HEK293 (cell line): ENCODE measurements around the gene COLQ.

Source experiments
- CTCF ChIA-PET: fragments of 350-600 bp; formaldehyde crosslinking; extraction: SDS; loops from one replicate; lab custom pipeline; 2021; ENCODE audit warnings: antibody characterized with exemption; lab: Yijun Ruan, JAX
- POLR2A ChIA-PET: fragments of 300-600 bp; formaldehyde crosslinking; extraction: SDS; loops from one replicate; lab custom pipeline; 2020; ENCODE audit warnings: antibody characterized with exemption, inconsistent platforms; lab: Yijun Ruan, JAX
- H3K27ac ChIP-seq: fragments of 200-500 bp; sonication (Bioruptor generic); 2 replicates; pipeline ENCODE4 v1.5.1; 2014; ENCODE audit warnings: low read depth, low read length, control low read depth, inconsistent platforms; ENCODE audit errors: extremely low read depth
- H3K36me3 ChIP-seq, 2 experiments: fragments of 200-500 bp in 1 of 2; sonication (Bioruptor generic) in 1 of 2; 1 replicate in 1 of 2; 2 replicates in 1 of 2; pipeline ENCODE4 v1.5.1; 2014 to 2017; ENCODE audit warnings: inconsistent platforms in 2 of 2, low read length in 2 of 2; ENCODE audit not compliant: control insufficient read depth in 2 of 2, insufficient read depth in 1 of 2
- H3K4me1 ChIP-seq: fragments of 200-500 bp; sonication (Bioruptor generic); 2 replicates; pipeline ENCODE4 v1.5.1; 2014; ENCODE audit warnings: mild to moderate bottlenecking, low read length, inconsistent platforms; ENCODE audit not compliant: control insufficient read depth, insufficient read depth
- H3K4me3 ChIP-seq: 2 replicates; pipeline ENCODE4 v1.5.1; 2011; ENCODE audit warnings: low read depth, mild to moderate bottlenecking, control low read depth, low read length, moderate library complexity
- H3K9me3 ChIP-seq: fragments of 200-500 bp; sonication (Bioruptor generic); 2 replicates; pipeline ENCODE4 v1.5.1; 2014; ENCODE audit warnings: low read depth, low read length, inconsistent platforms; ENCODE audit not compliant: control insufficient read depth, insufficient read depth
- GLIS1 ChIP-seq: fragments of 450-650 bp; formaldehyde crosslinking; IDR thresholded peaks from 2 replicates; pipeline ENCODE4 v1.5.1; 2016; ENCODE audit warnings: missing biosample characterization, missing genetic modification characterization
- GLIS2 ChIP-seq: fragments of 450-650 bp; formaldehyde crosslinking; IDR thresholded peaks from 2 replicates; pipeline ENCODE4 v1.5.1; 2016; ENCODE audit warnings: missing biosample characterization, missing genetic modification characterization
- MZF1 ChIP-seq: fragments of 450-650 bp; formaldehyde crosslinking; IDR thresholded peaks from 2 replicates; pipeline ENCODE4 v1.5.1; 2017; ENCODE audit warnings: missing biosample characterization, missing genetic modification characterization, borderline replicate concordance
- PRDM1 ChIP-seq: fragments of 450-650 bp; formaldehyde crosslinking; IDR thresholded peaks from 2 replicates; pipeline ENCODE4; 2016; ENCODE audit warnings: missing biosample characterization, missing genetic modification characterization
- REPIN1 ChIP-seq: fragments of 450-650 bp; formaldehyde crosslinking; IDR thresholded peaks from 2 replicates; pipeline ENCODE4 v1.5.1; 2017; ENCODE audit warnings: missing biosample characterization, missing genetic modification characterization, low read depth
- SCRT1 ChIP-seq: fragments of 450-650 bp; formaldehyde crosslinking; IDR thresholded peaks from 2 replicates; pipeline ENCODE4 v1.5.1; 2016; ENCODE audit warnings: missing biosample characterization, missing genetic modification characterization, borderline replicate concordance
- ZNF121 ChIP-seq: fragments of 450-650 bp; formaldehyde crosslinking; IDR thresholded peaks from 2 replicates; pipeline ENCODE4 v1.5.1; 2016; ENCODE audit warnings: missing biosample characterization, missing genetic modification characterization
- ZNF146 ChIP-seq: fragments of 450-650 bp; formaldehyde crosslinking; IDR thresholded peaks from 2 replicates; pipeline ENCODE4 v1.5.1; 2016; ENCODE audit warnings: missing biosample characterization, missing genetic modification characterization
- ZNF174 ChIP-seq: fragments of 450-650 bp; formaldehyde crosslinking; IDR thresholded peaks from 2 replicates; pipeline ENCODE4 v1.5.0; 2017; ENCODE audit warnings: missing biosample characterization, mild to moderate bottlenecking, missing genetic modification characterization
- ZNF211 ChIP-seq: fragments of 450-650 bp; formaldehyde crosslinking; IDR thresholded peaks from 2 replicates; pipeline ENCODE4 v1.5.1; 2016; ENCODE audit warnings: low read depth, missing biosample characterization, missing genetic modification characterization
- ZNF239 ChIP-seq: fragments of 450-650 bp; formaldehyde crosslinking; IDR thresholded peaks from 2 replicates; pipeline ENCODE4 v1.5.1; 2016; ENCODE audit warnings: missing biosample characterization, missing genetic modification characterization
- ZNF473 ChIP-seq: fragments of 450-650 bp; formaldehyde crosslinking; IDR thresholded peaks from 2 replicates; pipeline ENCODE4 v1.5.1; 2017; ENCODE audit warnings: missing biosample characterization, missing genetic modification characterization
- ZNF560 ChIP-seq: fragments of 450-650 bp; formaldehyde crosslinking; IDR thresholded peaks from 2 replicates; pipeline ENCODE4 v1.5.1; 2017; ENCODE audit warnings: missing biosample characterization, missing genetic modification characterization, borderline replicate concordance
- ZNF610 ChIP-seq: fragments of 450-650 bp; formaldehyde crosslinking; IDR thresholded peaks from 2 replicates; pipeline ENCODE4 v1.5.1; 2016; ENCODE audit warnings: missing biosample characterization, missing genetic modification characterization, borderline replicate concordance
- ZNF624 ChIP-seq: fragments of 450-650 bp; formaldehyde crosslinking; IDR thresholded peaks from 2 replicates; pipeline ENCODE4 v1.5.1; 2017; ENCODE audit warnings: missing biosample characterization, missing genetic modification characterization
- ZNF626 ChIP-seq: fragments of 450-650 bp; sonication (Bioruptor Pico); formaldehyde crosslinking; IDR thresholded peaks from 2 replicates; pipeline ENCODE4 v1.5.1; 2018; ENCODE audit warnings: missing biosample characterization, missing genetic modification characterization, inconsistent platforms
- ZNF654 ChIP-seq: fragments of 450-650 bp; formaldehyde crosslinking; IDR thresholded peaks from 2 replicates; pipeline ENCODE4 v1.5.1; 2016; ENCODE audit warnings: low read depth, missing biosample characterization, missing genetic modification characterization
- ZNF660 ChIP-seq: fragments of 450-650 bp; IDR thresholded peaks from 2 replicates; pipeline ENCODE4 v1.5.1; 2018; ENCODE audit warnings: missing biosample characterization, mild to moderate bottlenecking, missing genetic modification characterization
- ZNF747 ChIP-seq: fragments of 450-650 bp; formaldehyde crosslinking; IDR thresholded peaks from 2 replicates; pipeline ENCODE4 v1.5.1; 2016; ENCODE audit warnings: missing biosample characterization, missing genetic modification characterization
- ZNF791 ChIP-seq: fragments of 450-650 bp; formaldehyde crosslinking; IDR thresholded peaks from 2 replicates; pipeline ENCODE4 v1.5.1; 2016; ENCODE audit warnings: missing biosample characterization, missing genetic modification characterization
- ZSCAN16 ChIP-seq: fragments of 450-650 bp; formaldehyde crosslinking; IDR thresholded peaks from 2 replicates; pipeline ENCODE4 v1.5.1; 2016; ENCODE audit warnings: missing biosample characterization, missing genetic modification characterization
- TF ChIP-seq, protein P1 (sequence below): fragments of 450-650 bp; formaldehyde crosslinking; IDR thresholded peaks from 2 replicates; pipeline ENCODE4 v1.5.1; 2016; ENCODE audit warnings: missing biosample characterization, missing genetic modification characterization
- TF ChIP-seq, protein P2 (sequence below): fragments of 450-650 bp; formaldehyde crosslinking; IDR thresholded peaks from 2 replicates; pipeline ENCODE4 v1.5.1; 2017; ENCODE audit warnings: missing biosample characterization, missing genetic modification characterization
- TF ChIP-seq, protein P3 (sequence below): fragments of 450-650 bp; formaldehyde crosslinking; IDR thresholded peaks from 2 replicates; pipeline ENCODE4 v1.5.1; 2016; ENCODE audit warnings: missing biosample characterization, missing genetic modification characterization

The COLQ gene

DNA sequence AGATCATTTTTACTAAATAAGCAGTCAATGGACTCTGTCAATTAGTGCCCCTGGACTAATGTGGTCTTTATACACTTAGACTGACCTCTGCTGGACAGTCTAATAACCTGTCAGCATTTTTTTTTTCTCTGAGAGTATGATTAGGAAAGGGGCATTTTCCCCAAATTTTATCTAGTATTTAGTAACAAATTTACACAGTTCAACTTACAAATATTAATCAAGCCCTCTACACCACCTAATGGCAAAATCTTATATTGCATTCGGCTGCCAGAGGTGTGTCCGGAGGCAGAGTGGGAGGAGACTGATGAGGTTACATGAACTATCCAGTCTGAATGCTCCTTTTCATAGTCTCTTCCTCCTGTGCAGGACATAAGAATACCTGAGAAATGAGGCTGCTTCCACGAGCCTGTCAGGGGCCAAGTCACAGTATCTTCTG lies 36.0 kb upstream of the COLQ start:
- ChIA-PET CTCF (interaction anchor here (0.7 to 2.3 kb wide), 20 partner anchors 11 to 956 kb away, joined by 3 to 13 read pairs (median 3); partner anchors contain the start of genes EAF1 and METTL6), POLR2A (no interaction called here)
- TF ChIP-seq ZNF211 (tag by site-specific recombination) (no peak), REPIN1 (tag by site-specific recombination) (no peak), ZNF624 (tag by site-specific recombination) (no peak), ZNF610 (tag by site-specific recombination) (no peak), ZNF654 (tag by site-specific recombination) (peak; percentile 67), ZNF473 (tag by site-specific recombination) (no peak), ZNF747 (tag by site-specific recombination) (no peak), ZNF560 (no peak), MZF1 (tag by site-specific recombination) (no peak), ZNF626 (tag by site-specific recombination) (no peak), ZNF239 (tag by site-specific recombination) (no peak)
- TF ChIP-seq, protein P1, sequence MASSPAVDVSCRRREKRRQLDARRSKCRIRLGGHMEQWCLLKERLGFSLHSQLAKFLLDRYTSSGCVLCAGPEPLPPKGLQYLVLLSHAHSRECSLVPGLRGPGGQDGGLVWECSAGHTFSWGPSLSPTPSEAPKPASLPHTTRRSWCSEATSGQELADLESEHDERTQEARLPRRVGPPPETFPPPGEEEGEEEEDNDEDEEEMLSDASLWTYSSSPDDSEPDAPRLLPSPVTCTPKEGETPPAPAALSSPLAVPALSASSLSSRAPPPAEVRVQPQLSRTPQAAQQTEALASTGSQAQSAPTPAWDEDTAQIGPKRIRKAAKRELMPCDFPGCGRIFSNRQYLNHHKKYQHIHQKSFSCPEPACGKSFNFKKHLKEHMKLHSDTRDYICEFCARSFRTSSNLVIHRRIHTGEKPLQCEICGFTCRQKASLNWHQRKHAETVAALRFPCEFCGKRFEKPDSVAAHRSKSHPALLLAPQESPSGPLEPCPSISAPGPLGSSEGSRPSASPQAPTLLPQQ: no peak
- TF ChIP-seq, protein P2, sequence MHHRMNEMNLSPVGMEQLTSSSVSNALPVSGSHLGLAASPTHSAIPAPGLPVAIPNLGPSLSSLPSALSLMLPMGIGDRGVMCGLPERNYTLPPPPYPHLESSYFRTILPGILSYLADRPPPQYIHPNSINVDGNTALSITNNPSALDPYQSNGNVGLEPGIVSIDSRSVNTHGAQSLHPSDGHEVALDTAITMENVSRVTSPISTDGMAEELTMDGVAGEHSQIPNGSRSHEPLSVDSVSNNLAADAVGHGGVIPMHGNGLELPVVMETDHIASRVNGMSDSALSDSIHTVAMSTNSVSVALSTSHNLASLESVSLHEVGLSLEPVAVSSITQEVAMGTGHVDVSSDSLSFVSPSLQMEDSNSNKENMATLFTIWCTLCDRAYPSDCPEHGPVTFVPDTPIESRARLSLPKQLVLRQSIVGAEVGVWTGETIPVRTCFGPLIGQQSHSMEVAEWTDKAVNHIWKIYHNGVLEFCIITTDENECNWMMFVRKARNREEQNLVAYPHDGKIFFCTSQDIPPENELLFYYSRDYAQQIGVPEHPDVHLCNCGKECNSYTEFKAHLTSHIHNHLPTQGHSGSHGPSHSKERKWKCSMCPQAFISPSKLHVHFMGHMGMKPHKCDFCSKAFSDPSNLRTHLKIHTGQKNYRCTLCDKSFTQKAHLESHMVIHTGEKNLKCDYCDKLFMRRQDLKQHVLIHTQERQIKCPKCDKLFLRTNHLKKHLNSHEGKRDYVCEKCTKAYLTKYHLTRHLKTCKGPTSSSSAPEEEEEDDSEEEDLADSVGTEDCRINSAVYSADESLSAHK (tag by site-specific recombination): no peak
- TF ChIP-seq, protein P3, sequence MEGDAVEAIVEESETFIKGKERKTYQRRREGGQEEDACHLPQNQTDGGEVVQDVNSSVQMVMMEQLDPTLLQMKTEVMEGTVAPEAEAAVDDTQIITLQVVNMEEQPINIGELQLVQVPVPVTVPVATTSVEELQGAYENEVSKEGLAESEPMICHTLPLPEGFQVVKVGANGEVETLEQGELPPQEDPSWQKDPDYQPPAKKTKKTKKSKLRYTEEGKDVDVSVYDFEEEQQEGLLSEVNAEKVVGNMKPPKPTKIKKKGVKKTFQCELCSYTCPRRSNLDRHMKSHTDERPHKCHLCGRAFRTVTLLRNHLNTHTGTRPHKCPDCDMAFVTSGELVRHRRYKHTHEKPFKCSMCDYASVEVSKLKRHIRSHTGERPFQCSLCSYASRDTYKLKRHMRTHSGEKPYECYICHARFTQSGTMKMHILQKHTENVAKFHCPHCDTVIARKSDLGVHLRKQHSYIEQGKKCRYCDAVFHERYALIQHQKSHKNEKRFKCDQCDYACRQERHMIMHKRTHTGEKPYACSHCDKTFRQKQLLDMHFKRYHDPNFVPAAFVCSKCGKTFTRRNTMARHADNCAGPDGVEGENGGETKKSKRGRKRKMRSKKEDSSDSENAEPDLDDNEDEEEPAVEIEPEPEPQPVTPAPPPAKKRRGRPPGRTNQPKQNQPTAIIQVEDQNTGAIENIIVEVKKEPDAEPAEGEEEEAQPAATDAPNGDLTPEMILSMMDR (tag by site-specific recombination): peak; percentile 45
- peaks cover 3 to 27% of the 10 kb centered on the region in 2 experiments; a peak in 2 of 3 replicates for H3K36me3 ChIP-seq
- H3K27ac ChIP-seq: no peak overlapping the region
- H3K4me1 ChIP-seq: no peaks in the 10 kb centered on the region
- H3K4me3 ChIP-seq: no peak overlapping the region
- no peaks in the 10 kb centered on the region for H3K9me3 ChIP-seq

DNA sequence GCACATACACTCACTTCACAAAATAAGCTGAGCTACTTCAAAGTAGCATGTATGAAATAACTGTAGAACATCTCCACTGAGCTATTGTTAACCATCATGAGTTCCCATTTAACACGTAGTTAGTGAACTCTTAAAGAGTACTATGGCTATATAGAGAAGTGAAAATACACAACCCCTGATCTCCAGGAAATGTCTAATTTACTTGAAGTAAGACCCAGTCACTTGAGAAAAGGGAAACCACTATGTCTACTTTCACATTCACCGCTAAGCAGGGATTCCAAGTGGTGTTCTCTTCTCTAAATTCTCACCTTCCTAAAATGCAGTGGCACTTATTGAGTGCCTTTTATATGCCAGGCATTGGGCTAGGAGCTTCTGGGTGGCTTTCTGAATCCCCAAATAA lies 35.0 kb upstream of the COLQ start:
- H3K9me3 ChIP-seq: no peaks in the 10 kb centered on the region
- H3K36me3 ChIP-seq: peaks cover 3 to 19% of the 10 kb centered on the region in 2 experiments; a peak in 2 of 3 replicates
- no peaks in the 10 kb centered on the region for H3K4me1 ChIP-seq
- ChIA-PET CTCF (interaction anchor here (0.5 to 2.3 kb wide), 18 partner anchors 10 to 630 kb away, joined by 3 to 13 read pairs (median 4); partner anchors contain the start of genes EAF1 and METTL6), POLR2A (no interaction called here)
- no peak for TF ChIP-seq ZNF660 (tag by site-specific recombination)
- TF ChIP-seq PRDM1 (tag by site-specific recombination): 0 out of 2 replicates have a peak, but pooled peaks have one; percentile 9
- no peak overlapping the region for H3K4me3 ChIP-seq
- H3K27ac ChIP-seq: no peak overlapping the region

DNA sequence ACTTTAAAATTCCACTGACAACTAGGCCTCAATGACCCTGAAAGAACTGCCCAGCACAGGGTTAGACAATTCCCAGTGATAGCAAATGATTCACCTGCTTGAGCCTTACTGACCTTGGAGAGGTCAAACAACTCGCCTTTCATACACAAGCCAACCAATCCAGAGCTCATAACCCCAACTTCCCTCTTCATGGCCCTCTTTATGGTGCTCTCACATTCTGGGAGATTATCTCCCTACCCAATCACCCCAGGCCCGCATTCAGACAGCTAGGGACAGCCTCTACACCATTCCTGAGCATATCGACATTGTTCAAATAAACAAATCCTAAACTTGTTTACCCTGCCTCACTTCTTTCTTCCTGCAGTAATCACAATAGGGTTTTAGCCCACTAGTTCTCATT lies 32.2 kb upstream of the COLQ start:
- H3K4me1 ChIP-seq: no peaks in the 10 kb centered on the region
- no peak for TF ChIP-seq GLIS1 (tag by site-specific recombination)
- no peak for TF ChIP-seq ZNF121
- no peak for TF ChIP-seq ZNF791 (tag by site-specific recombination)
- TF ChIP-seq, protein P2 (tag by site-specific recombination): no peak
- no peak for TF ChIP-seq GLIS2
- TF ChIP-seq SCRT1: no peak
- no peak for TF ChIP-seq ZNF146 (tag by site-specific recombination)
- no peak for TF ChIP-seq ZSCAN16 (tag by site-specific recombination)
- TF ChIP-seq ZNF174 (tag by site-specific recombination): no peak
- TF ChIP-seq, all 188 proteins: peak for 0
- Histone ChIP-seq H3K27ac (no peak overlapping the region), H3K36me3 (peaks cover 0 to 12% of the 10 kb centered on the region in 2 experiments; a peak in 2 of 3 replicates), H3K9me3 (no peaks in the 10 kb centered on the region), H3K4me3 (no peak overlapping the region)
- CTCF ChIA-PET: interaction anchor here (1.1 to 1.3 kb wide), 2 partner anchors 149 to 351 kb away, joined by 3 to 4 read pairs; no protein-coding TSS in a partner anchor
- POLR2A ChIA-PET: no interaction called here
